Measurements from ENCODE around the gene SLC6A18. TPM values are rescaled to one million over a fixed set of nuclear protein-coding genes. Genes with fewer than 3 reads are reported as not detected.

Gene SLC6A18
- total and polyA plus RNA-seq, 3 experiments from 2014 or later, result not detected

DNA sequence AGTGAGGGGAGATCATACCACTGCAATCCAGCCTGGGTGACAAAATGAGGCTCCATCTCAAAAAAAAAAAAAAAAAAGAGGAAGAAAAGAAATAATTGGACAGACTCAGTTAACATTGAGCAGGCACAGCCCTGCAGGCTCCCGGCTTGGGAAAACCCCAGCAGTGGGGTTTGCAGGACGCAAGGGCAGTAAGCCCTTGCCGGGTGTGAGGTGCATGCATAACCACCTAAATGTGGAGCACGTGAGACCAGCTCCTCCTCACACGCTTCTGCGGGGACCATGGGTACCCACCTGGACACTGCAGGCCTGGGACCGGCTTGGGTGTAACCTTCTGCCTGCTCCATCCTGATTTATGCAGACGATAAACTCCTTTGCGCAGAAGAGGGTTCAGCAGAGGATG, 4.8 kb upstream of the SLC6A18 start:
- no peak overlapping the region for H3K4me3 ChIP-seq (ENCODE audit: low read length)
- CTCF ChIA-PET, result no interaction called here
- H3K9me3 Mint-ChIP-seq, result no peaks in the 10 kb centered on the region
- no peak overlapping the region for H3K27ac ChIP-seq (ENCODE audit: low read depth, low read length)
- DNase-seq, result no peak
- H3K9me3 ChIP-seq (ENCODE audit: low read length), result no peaks in the 10 kb centered on the region
- H3K36me3 ChIP-seq (ENCODE audit: insufficient read depth, low read length), result no peaks in the 10 kb centered on the region
- peak overlapping the region in 1 of 8 donors; percentile 77 for H3K27ac Mint-ChIP-seq
- no peak overlapping the region for H3K4me3 Mint-ChIP-seq
- no peaks in the 10 kb centered on the region for H3K4me1 ChIP-seq (ENCODE audit: insufficient read depth, low read length)
- H3K4me1 Mint-ChIP-seq, result no peaks in the 10 kb centered on the region
- no peaks in the 10 kb centered on the region for H3K36me3 Mint-ChIP-seq
- POLR2A ChIA-PET, result no interaction called here
- no peaks in the 10 kb centered on the region for H3K27me3 ChIP-seq (ENCODE audit: insufficient read depth, low read length, poor library complexity, severe bottlenecking)
- peaks cover 0 to 13% of the 10 kb centered on the region in 2 donors for H3K27me3 Mint-ChIP-seq

DNA sequence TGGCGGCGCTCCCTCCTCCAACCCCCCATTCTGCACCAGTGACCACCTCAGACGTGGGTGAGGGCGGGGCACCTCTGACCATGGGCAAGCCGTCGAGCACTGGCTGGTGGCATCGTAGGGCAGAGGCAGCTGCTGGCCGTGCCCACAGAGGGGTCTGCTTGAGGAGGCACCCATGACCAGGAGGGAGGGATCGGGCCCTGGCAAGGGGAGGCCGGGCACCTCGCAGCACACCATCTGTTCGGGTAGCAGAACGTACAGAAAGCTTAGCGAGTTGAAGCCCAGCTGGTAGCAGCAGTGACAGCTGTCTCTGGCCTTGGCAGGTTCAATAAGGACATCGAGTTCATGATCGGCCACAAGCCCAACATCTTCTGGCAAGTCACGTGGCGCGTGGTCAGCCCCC, 4.3 kb upstream of the SLC6A18 start:
- H3K4me1 ChIP-seq (ENCODE audit: insufficient read depth, low read length), result no peaks in the 10 kb centered on the region
- POLR2A ChIA-PET, result no interaction called here
- H3K4me1 Mint-ChIP-seq, result no peaks in the 10 kb centered on the region
- CTCF ChIA-PET, result no interaction called here
- no peak overlapping the region for H3K4me3 Mint-ChIP-seq
- no peaks in the 10 kb centered on the region for H3K36me3 Mint-ChIP-seq
- no peak overlapping the region for H3K27ac ChIP-seq (ENCODE audit: low read depth, low read length)
- no peaks in the 10 kb centered on the region for H3K9me3 Mint-ChIP-seq
- H3K27me3 Mint-ChIP-seq, result peaks cover under 1 to 11% of the 10 kb centered on the region in 2 donors
- H3K4me3 ChIP-seq (ENCODE audit: low read length), result no peak overlapping the region
- no peak for DNase-seq
- no peaks in the 10 kb centered on the region for H3K36me3 ChIP-seq (ENCODE audit: insufficient read depth, low read length)
- H3K27me3 ChIP-seq (ENCODE audit: insufficient read depth, low read length, poor library complexity, severe bottlenecking), result no peaks in the 10 kb centered on the region
- no peaks in the 10 kb centered on the region for H3K9me3 ChIP-seq (ENCODE audit: low read length)
- no peak overlapping the region for H3K27ac Mint-ChIP-seq

DNA sequence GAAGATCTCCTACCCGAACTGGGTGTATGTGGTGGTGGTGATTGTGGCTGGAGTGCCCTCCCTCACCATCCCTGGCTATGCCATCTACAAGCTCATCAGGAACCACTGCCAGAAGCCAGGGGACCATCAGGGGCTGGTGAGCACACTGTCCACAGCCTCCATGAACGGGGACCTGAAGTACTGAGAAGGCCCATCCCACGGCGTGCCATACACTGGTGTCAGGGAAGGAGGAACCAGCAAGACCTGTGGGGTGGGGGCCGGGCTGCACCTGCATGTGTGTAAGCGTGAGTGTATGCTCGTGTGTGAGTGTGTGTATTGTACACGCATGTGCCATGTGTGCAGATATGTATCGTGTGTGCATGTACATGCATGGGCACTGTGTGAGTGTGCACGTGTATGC, 3.5 kb upstream of the SLC6A18 start:
- POLR2A ChIA-PET, result no interaction called here

DNA sequence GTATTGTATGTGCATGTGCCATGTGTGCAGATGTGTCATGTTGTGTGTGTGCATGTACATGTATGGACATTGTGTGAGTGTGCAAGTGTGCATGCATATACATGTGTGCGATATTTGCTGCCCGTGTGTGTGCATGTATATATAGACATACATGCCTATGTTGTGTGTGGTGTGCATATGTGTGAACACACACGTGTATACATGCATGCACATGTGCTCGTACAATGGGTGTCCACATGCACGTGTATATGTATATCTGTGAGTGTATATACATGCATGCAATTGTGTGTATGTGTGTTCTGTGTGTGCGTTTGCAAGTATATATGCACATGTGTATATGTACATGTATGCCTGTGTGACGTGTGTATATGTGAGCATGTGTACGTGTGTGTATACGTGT, 3.0 kb upstream of the SLC6A18 start:
- ChIA-PET CTCF (no interaction called here), POLR2A (no interaction called here)
- no peaks in the 10 kb centered on the region for H3K27me3 ChIP-seq (ENCODE audit: insufficient read depth, low read length, poor library complexity, severe bottlenecking)
- H3K4me1 Mint-ChIP-seq, result no peaks in the 10 kb centered on the region
- H3K36me3 Mint-ChIP-seq, result no peaks in the 10 kb centered on the region
- no peak for DNase-seq
- H3K4me3 Mint-ChIP-seq, result no peak overlapping the region
- peaks cover 2 to 11% of the 10 kb centered on the region in 2 donors for H3K27me3 Mint-ChIP-seq
- no peaks in the 10 kb centered on the region for H3K4me1 ChIP-seq (ENCODE audit: insufficient read depth, low read length)
- H3K9me3 ChIP-seq (ENCODE audit: low read length), result no peaks in the 10 kb centered on the region
- H3K4me3 ChIP-seq (ENCODE audit: low read length), result no peak overlapping the region
- H3K27ac ChIP-seq (ENCODE audit: low read depth, low read length), result no peak overlapping the region
- H3K36me3 ChIP-seq (ENCODE audit: insufficient read depth, low read length), result no peaks in the 10 kb centered on the region
- no peaks in the 10 kb centered on the region for H3K9me3 Mint-ChIP-seq
- no peak overlapping the region for H3K27ac Mint-ChIP-seq

More for the DNA sequence above, 3.5 kb upstream of the SLC6A18 start:
- Mint-ChIP-seq H3K27ac (no peak overlapping the region), H3K4me1 (no peaks in the 10 kb centered on the region), H3K36me3 (no peaks in the 10 kb centered on the region), H3K27me3 (peaks cover 2 to 9% of the 10 kb centered on the region in 2 donors), H3K9me3 (no peaks in the 10 kb centered on the region), H3K4me3 (no peak overlapping the region)
- Histone ChIP-seq H3K27me3 (ENCODE audit: insufficient read depth, low read length, poor library complexity, severe bottlenecking) (no peaks in the 10 kb centered on the region), H3K4me1 (ENCODE audit: insufficient read depth, low read length) (no peaks in the 10 kb centered on the region), H3K9me3 (ENCODE audit: low read length) (no peaks in the 10 kb centered on the region), H3K36me3 (ENCODE audit: insufficient read depth, low read length) (no peaks in the 10 kb centered on the region), H3K4me3 (ENCODE audit: low read length) (no peak overlapping the region), H3K27ac (ENCODE audit: low read depth, low read length) (no peak overlapping the region)
- CTCF ChIA-PET, result no interaction called here
- DNase-seq, result no peak

DNA sequence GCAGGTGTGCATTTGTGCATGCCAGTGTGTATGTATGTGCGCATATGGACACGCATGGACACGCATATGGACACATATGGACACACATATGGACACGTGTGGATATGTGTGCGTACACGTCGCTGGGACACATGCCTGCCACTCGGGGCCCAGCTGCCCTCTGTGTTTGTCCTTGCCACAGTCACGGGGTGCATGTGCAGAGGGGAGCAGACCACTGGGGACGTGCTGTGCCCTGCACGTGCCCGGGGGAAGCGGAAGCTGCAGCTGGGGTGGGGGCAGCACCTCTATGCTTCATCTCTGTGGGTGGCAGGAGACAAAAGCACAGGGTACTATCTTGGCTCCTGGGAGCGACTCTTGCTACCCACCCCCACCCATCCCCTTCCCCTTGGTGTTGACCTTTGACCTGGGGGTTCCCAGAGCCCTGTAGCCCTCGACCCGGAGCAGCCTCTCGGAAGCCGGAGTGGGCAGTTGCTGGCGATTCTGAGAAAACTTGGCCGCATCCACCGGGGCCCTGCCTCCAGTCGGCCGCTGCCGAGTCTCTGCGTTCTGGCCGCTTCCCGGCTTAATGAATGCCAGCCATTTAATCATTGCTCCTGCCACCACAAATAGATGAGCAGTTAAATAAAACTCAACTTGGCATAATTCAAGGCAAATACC, 2.4 kb upstream of the SLC6A18 start:
- Mint-ChIP-seq H3K4me3 (no peak overlapping the region), H3K27me3 (peaks cover 2 to 16% of the 10 kb centered on the region in 2 donors), H3K4me1 (no peaks in the 10 kb centered on the region), H3K36me3 (no peaks in the 10 kb centered on the region), H3K9me3 (no peaks in the 10 kb centered on the region), H3K27ac (no peak overlapping the region)
- Histone ChIP-seq H3K4me3 (ENCODE audit: low read length) (no peak overlapping the region), H3K27ac (ENCODE audit: low read depth, low read length) (no peak overlapping the region), H3K4me1 (ENCODE audit: insufficient read depth, low read length) (no peaks in the 10 kb centered on the region), H3K9me3 (ENCODE audit: low read length) (no peaks in the 10 kb centered on the region), H3K27me3 (ENCODE audit: insufficient read depth, low read length, poor library complexity, severe bottlenecking) (no peaks in the 10 kb centered on the region), H3K36me3 (ENCODE audit: insufficient read depth, low read length) (no peaks in the 10 kb centered on the region)
- ChIA-PET CTCF (no interaction called here), POLR2A (no interaction called here)
- no peak for DNase-seq

DNA sequence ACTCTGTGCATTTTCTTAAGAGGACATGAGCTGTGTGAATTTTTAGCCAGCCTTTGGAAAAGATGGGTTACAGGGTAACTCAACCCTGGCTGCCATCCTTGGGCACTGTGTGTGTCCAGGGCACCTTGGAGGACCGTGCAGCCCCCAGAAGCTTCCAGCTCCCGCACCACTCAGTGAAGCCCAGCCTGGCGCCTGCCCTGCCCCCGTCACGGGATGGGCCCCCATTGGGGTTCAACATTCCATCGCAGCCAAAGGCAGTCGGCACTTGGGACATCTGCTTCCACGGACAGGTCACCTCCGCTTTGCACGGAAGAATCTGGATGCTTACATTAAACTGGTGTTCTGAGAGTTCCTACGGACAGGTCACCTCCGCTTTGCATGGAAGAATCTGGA, 1.9 kb upstream of the SLC6A18 start:
- no peak for DNase-seq
- H3K9me3 ChIP-seq (ENCODE audit: low read length), result no peaks in the 10 kb centered on the region
- no peak overlapping the region for H3K4me3 ChIP-seq (ENCODE audit: low read length)
- H3K4me1 ChIP-seq (ENCODE audit: insufficient read depth, low read length), result no peaks in the 10 kb centered on the region
- no peak overlapping the region for H3K27ac ChIP-seq (ENCODE audit: low read depth, low read length)
- CTCF ChIA-PET, result no interaction called here
- Mint-ChIP-seq H3K27ac (no peak overlapping the region), H3K27me3 (peaks cover 2 to 12% of the 10 kb centered on the region in 2 donors), H3K36me3 (no peaks in the 10 kb centered on the region), H3K4me3 (no peak overlapping the region), H3K4me1 (no peaks in the 10 kb centered on the region), H3K9me3 (no peaks in the 10 kb centered on the region)
- H3K36me3 ChIP-seq (ENCODE audit: insufficient read depth, low read length), result no peaks in the 10 kb centered on the region
- no peaks in the 10 kb centered on the region for H3K27me3 ChIP-seq (ENCODE audit: insufficient read depth, low read length, poor library complexity, severe bottlenecking)
- POLR2A ChIA-PET, result no interaction called here

DNA sequence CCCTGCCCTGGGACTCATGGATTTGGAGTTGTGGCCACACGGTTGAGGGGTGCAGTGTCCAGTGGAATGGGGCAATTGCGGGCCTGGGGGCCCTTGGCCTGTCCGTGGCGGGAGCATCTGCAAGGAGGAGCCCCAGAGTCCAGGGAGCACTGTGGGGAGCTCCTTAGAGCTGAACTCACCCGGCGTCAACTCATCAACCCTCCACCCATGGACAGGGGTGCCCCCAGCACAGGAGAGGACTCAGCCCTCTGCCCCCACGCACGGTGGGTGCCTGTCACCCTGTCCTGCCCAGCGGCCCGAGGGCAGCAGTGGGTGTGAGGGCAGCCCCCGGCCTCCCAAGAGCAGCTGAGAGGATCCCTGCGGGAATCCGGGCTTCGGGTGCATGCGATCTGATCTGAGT, 550 bp upstream of the SLC6A18 start:
- CTCF ChIA-PET, result no interaction called here
- H3K4me3 ChIP-seq (ENCODE audit: low read length), result no peak overlapping the region
- Mint-ChIP-seq H3K4me3 (no peak overlapping the region), H3K27ac (peak overlapping the region in 1 of 8 donors; percentile 74), H3K9me3 (no peaks in the 10 kb centered on the region), H3K4me1 (peaks cover 0 to 4% (median 0%) of the 10 kb centered on the region in 3 donors), H3K36me3 (no peaks in the 10 kb centered on the region), H3K27me3 (peaks cover 6 to 14% of the 10 kb centered on the region in 2 donors)
- H3K36me3 ChIP-seq (ENCODE audit: insufficient read depth, low read length), result no peaks in the 10 kb centered on the region
- no peak for DNase-seq
- POLR2A ChIA-PET, result no interaction called here
- H3K9me3 ChIP-seq (ENCODE audit: low read length), result no peaks in the 10 kb centered on the region
- H3K27me3 ChIP-seq (ENCODE audit: insufficient read depth, low read length, poor library complexity, severe bottlenecking), result peaks cover 4% of the 10 kb centered on the region
- no peak overlapping the region for H3K27ac ChIP-seq (ENCODE audit: low read depth, low read length)
- H3K4me1 ChIP-seq (ENCODE audit: insufficient read depth, low read length), result no peaks in the 10 kb centered on the region

DNA sequence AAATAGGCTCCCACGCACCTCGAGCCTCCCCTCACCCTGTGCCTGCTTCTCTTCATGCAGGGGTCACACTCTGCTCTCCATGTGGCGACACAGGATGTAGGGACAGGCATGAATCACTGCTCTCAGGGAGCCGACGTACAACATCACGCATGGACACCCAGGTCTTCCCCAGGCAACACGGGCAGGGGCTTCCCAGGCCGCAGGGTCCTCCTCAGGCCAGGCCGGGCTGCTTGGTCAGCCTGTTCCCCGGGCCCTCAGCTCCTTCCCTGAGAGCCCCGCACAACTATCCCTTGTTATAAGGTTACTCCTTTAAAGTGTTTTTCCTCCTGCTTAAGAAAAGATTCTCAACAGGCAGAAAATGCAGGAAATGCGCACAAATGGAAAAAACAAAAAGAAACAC, 1.1 kb downstream of the SLC6A18 start:
- POLR2A ChIA-PET, result no interaction called here

More for the DNA sequence above, 1.1 kb downstream of the SLC6A18 start:
- H3K27ac Mint-ChIP-seq, result no peak overlapping the region
- H3K4me3 Mint-ChIP-seq, result no peak overlapping the region
- H3K9me3 Mint-ChIP-seq, result no peaks in the 10 kb centered on the region
- H3K9me3 ChIP-seq (ENCODE audit: low read length), result no peaks in the 10 kb centered on the region
- peaks cover 0 to 4% (median 0%) of the 10 kb centered on the region in 3 donors for H3K4me1 Mint-ChIP-seq
- DNase-seq, result no peak
- peaks cover 4% of the 10 kb centered on the region for H3K27me3 ChIP-seq (ENCODE audit: insufficient read depth, low read length, poor library complexity, severe bottlenecking)
- H3K4me3 ChIP-seq (ENCODE audit: low read length), result no peak overlapping the region
- no peak overlapping the region for H3K27ac ChIP-seq (ENCODE audit: low read depth, low read length)
- H3K36me3 Mint-ChIP-seq, result no peaks in the 10 kb centered on the region
- CTCF ChIA-PET, result no interaction called here
- peaks cover 6 to 22% of the 10 kb centered on the region in 2 donors for H3K27me3 Mint-ChIP-seq
- H3K4me1 ChIP-seq (ENCODE audit: insufficient read depth, low read length), result no peaks in the 10 kb centered on the region
- no peaks in the 10 kb centered on the region for H3K36me3 ChIP-seq (ENCODE audit: insufficient read depth, low read length)

All from CD8-positive, alpha-beta memory T cell (primary cell).